OCI-LY7 (cell line): ENCODE data around the gene KCNMB2. TPM values are rescaled to one million over a fixed set of nuclear protein-coding genes. Genes with fewer than 3 reads are reported as not detected.

Source experiments
- BruUV-seq: library from RNA; stranded (reverse); fragments of 400-500 nt; replicated peaks from 2 replicates; lab custom pipeline; 2021; lab: Mats Ljungman, UMichigan
- CTCF ChIA-PET: fragments of 300-600 bp; sonication (Branson Sonifier 250); formaldehyde crosslinking; loops from one replicate; lab custom pipeline; 2022; ENCODE audit warnings: antibody characterized with exemption; ENCODE audit not compliant: unreplicated experiment; lab: Charles Lee
- POLR2A ChIA-PET: fragments of 300-600 bp; sonication (Branson Sonifier 250); formaldehyde crosslinking; loops from one replicate; lab custom pipeline; 2022; ENCODE audit warnings: antibody characterized with exemption; lab: Charles Lee
- DNase-seq: peaks from one replicate; pipeline ENCODE4 v3.0.0-alpha.2; 2015; ENCODE audit warnings: low spot score
- H2AFZ ChIP-seq: fragments of 200-600 bp; sonication (generic), shearing (Covaris generic); 2 replicates; pipeline ENCODE4 v1.6.1; 2014; ENCODE audit warnings: mild to moderate bottlenecking, antibody characterized with exemption, low read length, moderate library complexity
- H3K27ac ChIP-seq: fragments of 200-600 bp; sonication (generic); 2 replicates; pipeline ENCODE4 v1.5.1; 2014; ENCODE audit warnings: mixed run types, low read depth, mild to moderate bottlenecking, moderate library complexity, low read length, inconsistent platforms; ENCODE audit not compliant: poor library complexity, severe bottlenecking
- H3K36me3 ChIP-seq: fragments of 200-600 bp; sonication (generic); 2 replicates; pipeline ENCODE4 v1.6.1; 2014; ENCODE audit warnings: mild to moderate bottlenecking, antibody characterized with exemption, low read length, moderate library complexity, mixed read lengths; ENCODE audit not compliant: insufficient read depth
- H3K4me1 ChIP-seq: fragments of 200-600 bp; sonication (generic); 2 replicates; pipeline ENCODE4 v1.5.1; 2014; ENCODE audit warnings: mild to moderate bottlenecking, low read length; ENCODE audit not compliant: insufficient read depth, poor library complexity, severe bottlenecking
- H3K4me2 ChIP-seq: fragments of 200-600 bp; sonication (generic); 2 replicates; pipeline ENCODE4 v1.6.1; 2014; ENCODE audit warnings: mild to moderate bottlenecking, low read length
- H3K4me3 ChIP-seq: fragments of 200-600 bp; sonication (generic); 2 replicates; pipeline ENCODE4 v1.5.1; 2014; ENCODE audit warnings: mild to moderate bottlenecking, low read depth, low read length; ENCODE audit not compliant: poor library complexity, severe bottlenecking
- H3K79me2 ChIP-seq: fragments of 200-600 bp; sonication (generic); 2 replicates; pipeline ENCODE4 v1.6.1; 2016; ENCODE audit warnings: low read depth, mild to moderate bottlenecking, low read length, moderate library complexity, mixed read lengths; ENCODE audit not compliant: insufficient read depth
- H3K9me2 ChIP-seq: fragments of 200-600 bp; sonication (generic); 2 replicates; pipeline ENCODE4 v1.6.1; 2016; ENCODE audit warnings: mild to moderate bottlenecking, low read length, mixed read lengths; ENCODE audit not compliant: insufficient read depth
- H3K9me3 ChIP-seq: fragments of 200-600 bp; sonication (generic); 2 replicates; pipeline ENCODE4 v1.6.1; 2014; ENCODE audit warnings: mild to moderate bottlenecking, mixed run types, low read length, mixed read lengths
- H4K20me1 ChIP-seq: fragments of 200-600 bp; sonication (generic); 2 replicates; pipeline ENCODE4 v1.6.1; 2014; ENCODE audit warnings: mild to moderate bottlenecking, antibody characterized with exemption, low read length, moderate library complexity, mixed read lengths; ENCODE audit not compliant: insufficient read depth
- CTCF ChIP-seq: fragments of 200-600 bp; sonication (generic); conservative IDR thresholded peaks from 2 replicates; pipeline ENCODE4 v1.5.1; 2014; ENCODE audit warnings: mild to moderate bottlenecking, antibody characterized with exemption, low read length, moderate library complexity, mixed read lengths
- EZH2phosphoT487 ChIP-seq: fragments of 200-600 bp; sonication (generic); IDR thresholded peaks from 2 replicates; pipeline ENCODE4 v1.6.1; 2018; ENCODE audit warnings: low read depth, borderline replicate concordance, mild to moderate bottlenecking, mixed run types, antibody characterized with exemption, low read length, moderate library complexity, mixed read lengths
- intact Hi-C: fragments of 100-400 bp; cut with micrococcal nuclease; formaldehyde crosslinking; loops from one replicate; pipeline ENCODE4 v1.10.0; 2022; ENCODE audit not compliant: unreplicated experiment
- total RNA-seq, 2 experiments: library from RNA; depleted of rRNA in 1 of 2; stranded (reverse); fragments of >200 nt in 1 of 2; shearing (Covaris generic) in 1 of 2; gene quantifications; 2 replicates each; pipeline ENCODE4 v1.2.3, GENCODE V29; 2014 to 2022

The KCNMB2 gene
- total RNA-seq, 2 experiments from 2014 or later: not detected

GRCh38 chr3:178567611-178568010, 31.4 kb downstream of the KCNMB2 start:
- CTCF ChIA-PET: no interaction called here
- no peak overlapping the region for H2AFZ ChIP-seq

GRCh38 chr3:178568155-178568731, 32.0 kb downstream of the KCNMB2 start:
- intact Hi-C loops: no loop called here
- BruUV-seq: no TSS peak
- Histone ChIP-seq H3K36me3 (no peaks in the 10 kb centered on the region), H4K20me1 (no peaks in the 10 kb centered on the region), H2AFZ (no peak overlapping the region), H3K27ac (no peak overlapping the region), H3K4me3 (no peak overlapping the region), H3K9me2 (no peaks in the 10 kb centered on the region), H3K79me2 (no peaks in the 10 kb centered on the region), H3K9me3 (no peaks in the 10 kb centered on the region), H3K4me2 (no peak overlapping the region), H3K4me1 (no peaks in the 10 kb centered on the region)
- DNase-seq: no peak
- CTCF ChIA-PET: no interaction called here
- no peak for TF ChIP-seq EZH2phosphoT487
- no peak for TF ChIP-seq CTCF
- POLR2A ChIA-PET: interaction anchor here (0.9 kb wide), 1 partner anchor 305 kb away, joined by 4 read pairs; no protein-coding TSS in a partner anchor

More at GRCh38 chr3:178567611-178568010, 31.4 kb downstream of the KCNMB2 start:
- H3K4me2 ChIP-seq: no peak overlapping the region
- H4K20me1 ChIP-seq: no peaks in the 10 kb centered on the region
- no peaks in the 10 kb centered on the region for H3K36me3 ChIP-seq
- no TSS peak for BruUV-seq
- H3K4me3 ChIP-seq: no peak overlapping the region
- H3K9me3 ChIP-seq: no peaks in the 10 kb centered on the region
- H3K27ac ChIP-seq: no peak overlapping the region
- DNase-seq: no peak
- POLR2A ChIA-PET: no interaction called here
- H3K79me2 ChIP-seq: no peaks in the 10 kb centered on the region
- no peaks in the 10 kb centered on the region for H3K4me1 ChIP-seq
- TF ChIP-seq EZH2phosphoT487: no peak
- TF ChIP-seq CTCF: no peak
- H3K9me2 ChIP-seq: no peaks in the 10 kb centered on the region
- intact Hi-C loops: no loop called here

DNA sequence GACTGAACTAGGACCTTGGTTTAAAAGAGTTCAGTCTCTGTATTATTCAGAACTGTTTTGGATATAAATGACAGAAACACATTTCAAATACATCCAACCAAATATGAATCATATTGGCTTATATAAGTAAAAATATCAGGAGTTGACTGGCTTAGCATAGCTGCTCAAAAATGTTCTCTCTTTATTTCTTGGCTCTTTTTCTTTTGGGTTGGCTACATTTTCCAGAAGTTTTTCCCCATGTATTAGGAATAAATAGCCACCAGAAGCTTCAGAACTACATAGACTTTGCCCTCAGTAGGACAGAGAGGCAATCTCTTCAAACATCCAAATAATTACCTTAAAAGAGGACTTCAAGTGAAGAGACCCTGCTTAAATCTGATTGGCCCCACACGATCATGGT, 32.7 kb downstream of the KCNMB2 start:
- TF ChIP-seq CTCF (no peak), EZH2phosphoT487 (no peak)
- intact Hi-C loops: no loop called here
- no TSS peak for BruUV-seq
- POLR2A ChIA-PET: interaction anchor here (0.9 kb wide), 1 partner anchor 306 kb away, joined by 4 read pairs; no protein-coding TSS in a partner anchor
- Histone ChIP-seq H3K4me1 (no peaks in the 10 kb centered on the region), H3K4me3 (no peak overlapping the region), H3K4me2 (no peak overlapping the region), H3K36me3 (no peaks in the 10 kb centered on the region), H3K9me2 (no peaks in the 10 kb centered on the region), H3K79me2 (no peaks in the 10 kb centered on the region), H3K9me3 (no peaks in the 10 kb centered on the region), H4K20me1 (no peaks in the 10 kb centered on the region), H3K27ac (no peak overlapping the region), H2AFZ (no peak overlapping the region)
- CTCF ChIA-PET: no interaction called here
- no peak for DNase-seq
